AG09309 (cell line): ENCODE data around the gene RGS6.

ENCODE experiments used
- DNase-seq: peaks from one replicate; pipeline ENCODE4 v3.0.0-alpha.2; 2010; ENCODE audit warnings: low read depth
- H3K4me3 ChIP-seq: 2 replicates; pipeline ENCODE4 v1.5.1; 2011; ENCODE audit warnings: mild to moderate bottlenecking, low read depth, low read length, moderate library complexity; ENCODE audit not compliant: control insufficient read depth
- CTCF ChIP-seq: IDR thresholded peaks from 2 replicates; pipeline ENCODE4 v1.5.1; 2011; ENCODE audit warnings: mild to moderate bottlenecking, low read depth, low read length, inconsistent platforms; ENCODE audit not compliant: insufficient read depth, control insufficient read depth; ENCODE audit errors: missing control alignments

Gene RGS6

GRCh38 chr14:72574715-72575114 is 642.5 kb downstream of the RGS6 start:
- no peak for DNase-seq
- TF ChIP-seq CTCF, result no peak
- no peak overlapping the region for H3K4me3 ChIP-seq

- no peak overlapping the region for H3K4me3 ChIP-seq
- TF ChIP-seq CTCF, result no peak
- DNase-seq, result no peak
These were observed 644.0 kb downstream of the RGS6 start for GRCh38 chr14:72576258-72576657.

- no peak overlapping the region for H3K4me3 ChIP-seq
- no peak for TF ChIP-seq CTCF
- no peak for DNase-seq
These were observed 645.3 kb downstream of the RGS6 start for GRCh38 chr14:72577521-72577920.

- no peak for DNase-seq
- H3K4me3 ChIP-seq, result no peak overlapping the region
- TF ChIP-seq CTCF, result no peak
These were observed 646.3 kb downstream of the RGS6 start for GRCh38 chr14:72578514-72578913.

- no peak for TF ChIP-seq CTCF
- DNase-seq, result no peak
- no peak overlapping the region for H3K4me3 ChIP-seq
These were observed 650.4 kb downstream of the RGS6 start for GRCh38 chr14:72582582-72582981.

- H3K4me3 ChIP-seq, result no peak overlapping the region
- no peak for DNase-seq
- TF ChIP-seq CTCF, result no peak
These were observed 651.4 kb downstream of the RGS6 start for GRCh38 chr14:72583316-72584272.

- TF ChIP-seq CTCF, result no peak
- H3K4me3 ChIP-seq, result no peak overlapping the region
- DNase-seq, result no peak
These were observed 656.3 kb downstream of the RGS6 start for GRCh38 chr14:72588521-72588920.
